ENCODE data around the gene CACNB2.
"Not testable (repeated sequence)": the region's sequence is repeated elsewhere in the genome, so short reads cannot be mapped to it uniquely, and the experiment has no call there.

Gene CACNB2

DNA sequence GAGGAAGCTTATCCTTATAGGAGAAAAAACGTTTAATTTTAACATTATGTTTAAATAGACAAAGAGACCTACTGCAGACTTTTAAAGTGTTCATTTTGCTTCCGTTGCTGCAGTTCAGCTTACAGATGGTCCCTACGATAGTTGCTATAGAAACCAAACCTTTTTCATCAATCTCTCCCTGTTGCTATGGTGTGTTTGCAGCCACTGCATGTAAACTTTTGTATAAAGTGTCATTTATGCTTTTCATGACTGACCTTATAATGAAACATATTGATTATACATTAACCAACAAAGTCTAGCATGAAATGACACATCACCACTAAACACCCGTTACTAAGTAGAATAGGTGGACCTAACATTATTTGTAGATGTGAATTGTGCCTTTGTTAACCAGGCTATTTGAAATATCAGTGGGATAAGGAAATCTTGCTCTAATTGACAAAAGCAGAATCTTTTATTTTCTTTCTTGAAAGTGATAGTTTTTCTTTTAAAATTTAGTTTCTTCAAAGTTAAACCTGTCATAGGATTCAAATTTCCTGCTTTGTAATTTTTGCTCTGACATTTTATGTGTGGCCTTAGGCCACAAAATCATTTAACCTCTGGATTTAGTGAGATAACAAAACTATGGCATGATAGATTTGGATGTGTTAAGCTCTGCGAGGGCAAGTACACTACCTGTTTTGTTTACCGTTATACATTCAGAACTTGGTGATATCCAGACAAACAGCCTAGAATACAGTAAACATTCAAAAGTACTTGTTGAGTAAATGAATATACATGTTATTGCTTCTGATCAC is 64.0 kb downstream of the CACNB2 start:
- DNase-seq = no peak
- Mint-ChIP-seq H3K27ac (no peak overlapping the region), H3K4me1 (no peaks in the 10 kb centered on the region), H3K4me3 (no peak overlapping the region), H3K9me3 (no peaks in the 10 kb centered on the region), H3K27me3 (no peaks in the 10 kb centered on the region)
- ATAC-seq = no peak

DNA sequence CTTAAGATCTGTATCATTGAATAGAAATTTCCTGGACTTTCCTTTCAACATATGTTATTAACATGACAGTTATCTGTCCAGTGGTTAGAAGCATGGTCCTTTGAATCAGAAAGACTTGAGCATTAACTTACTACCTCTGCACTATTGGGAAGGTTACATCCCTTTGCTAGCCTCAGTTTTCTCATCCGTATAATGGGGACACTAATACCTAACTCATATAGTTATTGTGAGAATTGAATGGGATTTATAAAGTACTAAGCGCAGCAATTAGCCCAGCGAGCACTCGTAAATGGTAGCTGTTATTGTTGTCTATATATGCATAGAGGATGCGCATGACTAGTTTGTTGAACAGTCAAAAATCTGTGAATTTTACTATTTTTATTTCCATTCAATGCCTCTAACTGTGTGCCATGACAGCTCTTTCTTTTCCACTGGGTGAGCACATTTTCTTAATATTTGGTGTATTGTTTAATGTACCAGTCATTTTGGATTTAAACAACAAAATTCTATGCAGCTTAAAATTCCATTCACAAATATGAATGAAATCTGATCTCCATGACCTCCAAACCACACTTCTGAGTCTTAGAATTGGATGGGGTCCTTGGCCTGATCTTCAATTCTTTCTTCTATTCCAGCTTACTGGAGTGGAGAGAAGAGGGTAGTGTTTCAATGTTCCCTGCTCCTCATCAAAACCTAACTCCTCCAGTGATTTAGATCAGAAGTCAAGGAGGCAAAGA is 65.0 kb downstream of the CACNB2 start:
- H3K4me3 Mint-ChIP-seq = no peak overlapping the region
- H3K4me1 Mint-ChIP-seq = no peaks in the 10 kb centered on the region
- no peak for ATAC-seq

DNA sequence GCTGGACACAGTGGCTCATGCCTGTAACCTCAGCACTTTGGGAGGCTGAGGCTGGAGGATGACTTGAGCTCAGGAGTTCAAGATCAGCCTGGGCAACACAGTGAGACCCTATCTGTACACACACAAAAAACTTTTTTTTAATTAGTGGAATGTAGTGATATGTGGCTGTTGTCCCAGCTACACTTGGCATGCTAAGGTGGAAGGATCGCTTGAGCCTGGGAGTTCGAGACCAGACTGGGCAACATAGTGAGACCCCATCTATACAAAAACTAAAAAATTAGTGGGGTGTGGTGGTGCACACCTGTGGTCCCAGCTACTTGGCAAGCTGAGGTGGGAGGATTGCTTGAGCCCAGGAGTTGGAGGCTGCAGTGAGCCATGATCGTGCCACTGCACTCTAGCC is 68.0 kb downstream of the CACNB2 start:
- H3K27ac Mint-ChIP-seq, ATAC-seq, H3K27me3 Mint-ChIP-seq, H3K9me3 Mint-ChIP-seq, H3K4me3 Mint-ChIP-seq, H3K4me1 Mint-ChIP-seq, DNase-seq: not testable (repeated sequence)

More for the DNA sequence above, 65.0 kb downstream of the CACNB2 start:
- Mint-ChIP-seq H3K9me3 (no peaks in the 10 kb centered on the region), H3K27me3 (no peaks in the 10 kb centered on the region), H3K27ac (no peak overlapping the region)
- DNase-seq = no peak

DNA sequence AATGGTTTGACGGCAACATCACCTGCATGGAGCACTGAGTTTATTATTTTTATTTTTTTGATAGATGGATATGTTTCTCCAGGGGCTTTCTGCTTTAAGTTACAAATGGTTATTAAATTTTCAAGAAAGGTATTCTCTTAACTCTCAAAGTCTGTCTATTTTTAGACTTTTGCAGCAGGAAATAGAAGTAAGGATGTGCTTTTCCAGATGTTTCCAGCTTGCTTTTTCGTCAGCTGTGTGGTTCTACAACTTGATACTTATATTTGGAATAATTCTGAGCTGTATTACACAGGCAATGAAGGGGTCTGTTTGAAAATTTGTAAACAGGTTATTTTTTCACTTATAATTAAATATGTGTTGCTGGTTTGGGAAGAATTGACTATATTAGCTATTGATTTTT is 69.0 kb downstream of the CACNB2 start:
- Mint-ChIP-seq H3K27ac (no peak overlapping the region), H3K4me1 (no peaks in the 10 kb centered on the region), H3K27me3 (no peaks in the 10 kb centered on the region), H3K4me3 (no peak overlapping the region), H3K9me3 (no peaks in the 10 kb centered on the region)
- no peak for ATAC-seq
- no peak for DNase-seq

DNA sequence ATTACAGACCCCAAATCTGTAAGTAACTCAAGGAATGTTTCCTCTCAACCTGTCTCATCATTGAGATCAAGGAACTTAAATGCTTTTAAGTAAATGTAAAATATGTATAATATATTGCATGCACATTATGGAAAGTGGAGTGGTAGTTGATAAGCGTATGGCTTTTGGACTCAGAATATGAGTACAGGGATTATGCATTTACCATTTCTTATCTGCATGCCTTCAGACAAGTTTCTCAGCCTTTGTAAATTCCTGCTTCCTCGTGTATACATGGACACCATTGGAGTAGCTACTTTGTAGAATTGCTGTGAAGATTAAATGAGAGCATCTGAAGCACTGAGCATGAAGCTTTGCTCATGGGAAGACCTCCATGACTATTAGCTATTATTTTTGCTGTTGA is 70.5 kb downstream of the CACNB2 start:
- Mint-ChIP-seq H3K27me3 (no peaks in the 10 kb centered on the region), H3K4me3 (no peak overlapping the region), H3K9me3 (no peaks in the 10 kb centered on the region), H3K27ac (no peak overlapping the region), H3K4me1 (no peaks in the 10 kb centered on the region)
- no peak for ATAC-seq
- no peak for DNase-seq

DNA sequence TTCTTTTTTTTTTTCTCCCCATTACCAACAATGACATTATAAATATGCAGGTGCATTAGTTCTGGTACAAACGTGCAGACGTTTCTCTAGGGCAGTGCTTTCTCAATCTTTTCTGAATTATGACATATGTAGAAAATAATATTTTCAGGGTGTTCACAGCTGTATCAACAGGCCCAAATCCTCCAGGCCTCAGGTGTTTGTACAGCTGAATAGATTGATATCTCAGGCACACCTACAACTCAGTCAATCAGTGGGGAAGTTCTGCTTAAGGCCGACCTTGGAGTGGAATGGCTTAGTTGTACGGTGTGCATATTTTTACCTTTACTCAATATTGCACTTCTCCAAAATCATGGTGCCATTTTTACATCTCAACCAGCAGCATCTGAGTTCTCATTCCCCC is 71.6 kb downstream of the CACNB2 start:
- Mint-ChIP-seq H3K4me3 (no peak overlapping the region), H3K27ac (no peak overlapping the region), H3K9me3 (no peaks in the 10 kb centered on the region), H3K4me1 (no peaks in the 10 kb centered on the region), H3K27me3 (no peaks in the 10 kb centered on the region)
- DNase-seq (no peak), ATAC-seq (no peak)

DNA sequence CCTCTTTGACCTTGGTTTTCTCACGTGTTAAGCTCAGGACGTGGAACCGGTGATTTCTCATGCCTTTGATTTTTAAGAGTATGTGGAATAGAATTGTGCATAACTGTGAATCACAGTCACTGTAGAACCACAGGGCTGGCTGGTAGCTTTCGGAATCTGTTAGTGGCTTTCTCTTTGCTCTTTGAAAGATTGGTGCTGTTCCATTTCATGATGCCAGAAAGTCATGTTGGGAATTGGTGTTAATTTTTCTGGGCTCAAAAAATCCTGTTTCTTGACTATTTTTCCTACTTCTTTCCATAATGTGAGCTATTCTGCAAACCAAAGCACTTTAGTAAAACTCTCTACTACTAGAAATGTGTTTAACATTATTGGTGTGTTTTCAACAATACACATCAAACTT is 73.0 kb downstream of the CACNB2 start:
- Mint-ChIP-seq H3K4me1 (no peaks in the 10 kb centered on the region), H3K27ac (no peak overlapping the region), H3K27me3 (no peaks in the 10 kb centered on the region), H3K4me3 (no peak overlapping the region), H3K9me3 (no peaks in the 10 kb centered on the region)
- ATAC-seq = no peak
- DNase-seq = no peak

GRCh38 chr10:18214691-18215563 is 74.7 kb downstream of the CACNB2 start:
- H3K9me3 Mint-ChIP-seq = no peaks in the 10 kb centered on the region
- H3K4me1 Mint-ChIP-seq = no peaks in the 10 kb centered on the region
- H3K27ac Mint-ChIP-seq = no peak overlapping the region
- DNase-seq = peak; percentile 4 to 14
- no peaks in the 10 kb centered on the region for H3K27me3 Mint-ChIP-seq
- no peak overlapping the region for H3K4me3 Mint-ChIP-seq
- ATAC-seq = peak; percentile 54

- DNase-seq (no peak), ATAC-seq (no peak)
- no peaks in the 10 kb centered on the region for H3K27me3 Mint-ChIP-seq
- H3K4me3 Mint-ChIP-seq = no peak overlapping the region
- no peaks in the 10 kb centered on the region for H3K4me1 Mint-ChIP-seq
- H3K9me3 Mint-ChIP-seq = no peaks in the 10 kb centered on the region
- H3K27ac Mint-ChIP-seq = no peak overlapping the region
These were observed 76.3 kb downstream of the CACNB2 start for GRCh38 chr10:18216482-18216881.

- no peak for ATAC-seq
- no peaks in the 10 kb centered on the region for H3K9me3 Mint-ChIP-seq
- H3K4me3 Mint-ChIP-seq = no peak overlapping the region
- H3K4me1 Mint-ChIP-seq = no peaks in the 10 kb centered on the region
- no peaks in the 10 kb centered on the region for H3K27me3 Mint-ChIP-seq
- no peak for DNase-seq
- H3K27ac Mint-ChIP-seq = no peak overlapping the region
These were observed 77.4 kb downstream of the CACNB2 start for GRCh38 chr10:18217577-18217976.

DNA sequence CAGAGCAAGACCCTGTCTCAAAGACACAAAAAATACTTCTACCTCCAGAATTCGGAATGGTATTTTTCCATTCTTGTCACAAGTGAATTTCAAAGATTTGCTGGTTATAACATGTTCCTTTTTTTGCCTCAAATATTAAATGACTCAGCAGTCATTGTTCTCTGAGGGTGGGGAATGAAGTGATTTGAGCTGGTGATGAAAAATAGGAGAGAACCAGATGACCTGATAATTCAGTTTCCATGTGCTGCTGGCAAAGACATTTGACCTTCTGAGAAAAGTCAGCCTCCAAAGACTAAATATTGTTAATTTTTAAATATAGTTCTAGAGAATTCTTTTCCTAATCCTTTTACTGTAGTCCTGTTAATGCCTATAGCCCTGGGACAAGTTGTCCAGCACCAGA is 78.9 kb downstream of the CACNB2 start:
- Mint-ChIP-seq H3K4me3 (no peak overlapping the region), H3K27me3 (no peaks in the 10 kb centered on the region), H3K27ac (no peak overlapping the region), H3K4me1 (no peaks in the 10 kb centered on the region), H3K9me3 (no peaks in the 10 kb centered on the region)
- DNase-seq (no peak), ATAC-seq (no peak)

- Mint-ChIP-seq H3K27ac (no peak overlapping the region), H3K27me3 (no peaks in the 10 kb centered on the region)
- ATAC-seq = no peak
These were observed 80.9 kb downstream of the CACNB2 start for GRCh38 chr10:18221123-18221522.

GRCh38 chr10:18221882-18222281 is 81.7 kb downstream of the CACNB2 start:
- ATAC-seq = no peak
- H3K27me3 Mint-ChIP-seq = peaks cover 1% of the 10 kb centered on the region
- H3K27ac Mint-ChIP-seq = no peak overlapping the region
- no peaks in the 10 kb centered on the region for H3K4me1 Mint-ChIP-seq
- H3K9me3 Mint-ChIP-seq = no peaks in the 10 kb centered on the region
- no peak overlapping the region for H3K4me3 Mint-ChIP-seq
- no peak for DNase-seq

More at GRCh38 chr10:18221123-18221522, 80.9 kb downstream of the CACNB2 start:
- Mint-ChIP-seq H3K9me3 (no peaks in the 10 kb centered on the region), H3K4me1 (no peaks in the 10 kb centered on the region), H3K4me3 (no peak overlapping the region)
- no peak for DNase-seq

DNA sequence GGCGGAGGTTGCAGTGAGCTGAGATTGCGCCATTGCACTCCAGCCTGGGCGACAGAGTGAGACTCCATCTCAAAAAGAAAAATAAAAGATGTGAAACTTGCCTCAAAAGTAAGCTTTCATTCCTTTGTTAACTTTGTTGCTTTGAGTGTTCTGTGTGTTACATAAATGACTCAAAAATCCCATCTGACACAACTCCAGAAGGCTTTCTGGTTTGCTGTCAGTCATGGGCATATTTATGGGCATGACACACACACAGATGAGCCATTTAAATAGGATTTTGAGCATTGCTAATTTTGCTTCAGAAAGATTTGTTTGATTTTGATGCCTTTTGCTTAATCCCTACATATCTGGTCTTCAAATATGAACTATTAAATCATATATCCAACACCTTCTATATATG is 82.6 kb downstream of the CACNB2 start:
- H3K9me3 Mint-ChIP-seq = no peaks in the 10 kb centered on the region
- no peaks in the 10 kb centered on the region for H3K4me1 Mint-ChIP-seq
- ATAC-seq = no peak
- no peak for DNase-seq
- no peak overlapping the region for H3K27ac Mint-ChIP-seq
- peaks cover 6% of the 10 kb centered on the region for H3K27me3 Mint-ChIP-seq
- H3K4me3 Mint-ChIP-seq = no peak overlapping the region

GRCh38 chr10:18223898-18224297 is 83.7 kb downstream of the CACNB2 start:
- no peak for ATAC-seq
- peaks cover 6% of the 10 kb centered on the region for H3K27me3 Mint-ChIP-seq
- no peaks in the 10 kb centered on the region for H3K4me1 Mint-ChIP-seq

More at GRCh38 chr10:18223898-18224297, 83.7 kb downstream of the CACNB2 start:
- Mint-ChIP-seq H3K9me3 (no peaks in the 10 kb centered on the region), H3K4me3 (no peak overlapping the region), H3K27ac (no peak overlapping the region)
- DNase-seq = no peak

Data from stimulated activated naive CD8-positive, alpha-beta T cell treated with anti-CD3 and anti-CD28 coated beads, Interleukin-15, amount 100 ng/mL, for 72 hours (primary cell).